ENCODE data around the gene HMHB1.
A peak's percentile ranks its signal among the peaks of the same experiment; 100 is the strongest.
"Not testable (repeated sequence)": the region's sequence is repeated elsewhere in the genome, so short reads cannot be mapped to it uniquely, and the experiment has no call there.

The HMHB1 gene

DNA sequence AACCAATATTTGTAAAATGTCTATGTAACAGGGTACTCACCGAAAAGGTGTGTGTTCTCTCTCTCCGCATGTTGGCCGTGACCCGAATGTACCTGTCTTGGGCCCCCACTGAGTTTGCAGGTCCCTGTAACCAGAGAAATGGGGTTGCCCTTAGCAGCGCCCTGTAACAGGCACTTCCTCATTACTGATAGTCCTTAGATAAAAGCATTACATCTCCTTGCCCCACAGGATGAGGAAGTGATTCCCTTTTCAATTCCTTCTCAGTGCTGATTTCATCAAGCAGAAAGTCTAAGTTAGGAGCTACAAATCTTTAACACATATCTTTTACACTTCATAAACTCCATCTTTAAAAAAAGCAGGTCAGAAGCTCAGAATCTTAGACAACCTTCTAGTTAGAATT lies 15.2 kb upstream of the HMHB1 start:
- TF ChIP-seq, protein P1, sequence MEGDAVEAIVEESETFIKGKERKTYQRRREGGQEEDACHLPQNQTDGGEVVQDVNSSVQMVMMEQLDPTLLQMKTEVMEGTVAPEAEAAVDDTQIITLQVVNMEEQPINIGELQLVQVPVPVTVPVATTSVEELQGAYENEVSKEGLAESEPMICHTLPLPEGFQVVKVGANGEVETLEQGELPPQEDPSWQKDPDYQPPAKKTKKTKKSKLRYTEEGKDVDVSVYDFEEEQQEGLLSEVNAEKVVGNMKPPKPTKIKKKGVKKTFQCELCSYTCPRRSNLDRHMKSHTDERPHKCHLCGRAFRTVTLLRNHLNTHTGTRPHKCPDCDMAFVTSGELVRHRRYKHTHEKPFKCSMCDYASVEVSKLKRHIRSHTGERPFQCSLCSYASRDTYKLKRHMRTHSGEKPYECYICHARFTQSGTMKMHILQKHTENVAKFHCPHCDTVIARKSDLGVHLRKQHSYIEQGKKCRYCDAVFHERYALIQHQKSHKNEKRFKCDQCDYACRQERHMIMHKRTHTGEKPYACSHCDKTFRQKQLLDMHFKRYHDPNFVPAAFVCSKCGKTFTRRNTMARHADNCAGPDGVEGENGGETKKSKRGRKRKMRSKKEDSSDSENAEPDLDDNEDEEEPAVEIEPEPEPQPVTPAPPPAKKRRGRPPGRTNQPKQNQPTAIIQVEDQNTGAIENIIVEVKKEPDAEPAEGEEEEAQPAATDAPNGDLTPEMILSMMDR (IDR thresholded peaks at IDR 0.05; ENCODE audit: low read depth, low read length), result no peak
- no peak overlapping the region for H3K4me3 ChIP-seq (replicated peaks in 1 of 2; ENCODE audit: low read depth in 2 of 2, low read length in 2 of 2)
- no peak for DNase-seq (ENCODE audit: low read depth in 2 of 2)

DNA sequence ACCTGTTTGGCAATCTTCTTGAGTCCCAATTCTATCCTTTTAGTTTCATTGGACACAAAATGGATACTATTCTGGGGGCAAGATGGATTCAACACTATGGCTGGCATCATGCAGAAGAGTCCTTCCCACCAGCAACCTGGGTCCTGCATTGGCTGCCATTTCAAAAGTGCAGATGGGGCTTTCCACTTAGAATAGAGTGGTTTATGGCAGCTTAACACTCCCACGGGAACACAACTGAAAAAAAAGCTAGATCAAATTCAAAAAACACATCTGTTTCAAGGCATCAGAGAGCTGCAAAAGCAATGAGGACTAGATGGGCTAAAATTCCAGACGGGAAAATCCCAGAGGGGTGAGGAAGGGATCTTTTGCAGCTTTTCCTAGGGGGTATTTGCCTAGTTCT lies 11.2 kb upstream of the HMHB1 start:
- no peak for DNase-seq (ENCODE audit: low read depth in 2 of 2)
- H3K4me3 ChIP-seq (replicated peaks in 1 of 2; ENCODE audit: low read depth in 2 of 2, low read length in 2 of 2), result no peak overlapping the region
- TF ChIP-seq, protein P1 (IDR thresholded peaks at IDR 0.05; ENCODE audit: low read depth, low read length), result no peak

DNA sequence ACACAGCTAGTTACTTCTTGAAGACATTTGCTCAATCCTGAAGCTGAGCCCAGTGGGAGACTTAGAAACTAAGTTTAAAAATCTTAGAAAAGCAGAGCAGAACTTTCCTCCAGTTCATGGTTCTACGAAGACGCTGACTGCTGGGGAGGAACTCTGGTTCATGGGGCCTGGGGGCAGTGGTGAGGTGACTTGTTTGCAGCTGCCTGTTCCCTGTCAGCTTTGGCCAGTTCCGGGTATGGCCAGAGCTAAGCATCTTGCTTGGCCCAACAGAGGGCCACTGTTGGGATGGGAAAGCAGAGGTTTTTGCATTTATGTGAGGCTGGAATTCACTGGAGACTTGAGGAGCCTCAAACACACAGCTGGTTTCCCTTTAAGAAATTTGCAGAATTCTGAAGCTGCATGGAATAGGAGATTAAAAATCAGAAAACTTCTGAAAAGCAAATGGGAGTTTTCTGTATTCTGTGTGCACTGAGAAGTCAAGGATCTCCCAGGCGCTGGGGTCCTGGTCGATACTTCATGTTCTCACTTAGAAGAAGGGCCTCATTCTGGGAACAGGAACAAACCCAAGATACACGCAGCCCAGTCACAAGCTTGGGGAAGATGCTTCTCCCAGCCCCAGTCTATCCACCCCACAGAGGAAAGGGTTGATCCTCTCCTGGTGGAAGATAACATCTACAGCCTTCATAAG lies 10.6 kb upstream of the HMHB1 start:
- no peak overlapping the region for H3K4me3 ChIP-seq (replicated peaks in 1 of 2; ENCODE audit: low read depth in 2 of 2, low read length in 2 of 2)
- no peak for DNase-seq (ENCODE audit: low read depth in 2 of 2)
- TF ChIP-seq, protein P1 (IDR thresholded peaks at IDR 0.05; ENCODE audit: low read depth, low read length), result no peak

DNA sequence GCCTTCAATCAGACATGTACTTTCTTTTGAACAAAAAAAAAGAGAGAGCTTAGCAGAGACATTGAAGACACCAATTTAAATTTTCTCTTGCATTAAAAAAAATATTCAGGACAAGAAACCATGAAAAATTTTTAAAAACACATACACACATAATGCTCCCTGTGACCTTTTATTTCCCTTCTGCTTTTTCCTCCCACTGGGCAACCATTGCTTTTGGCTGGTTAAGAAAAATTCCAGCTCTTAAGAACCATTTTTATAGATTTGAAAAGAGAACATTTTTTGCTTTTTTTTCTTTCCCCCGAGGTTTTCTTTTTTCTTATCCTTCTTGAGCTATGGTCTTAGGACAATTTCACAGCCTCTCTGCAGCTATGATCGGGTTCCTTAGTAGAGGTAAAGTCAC lies 6.1 kb upstream of the HMHB1 start:
- no peak for DNase-seq (ENCODE audit: low read depth in 2 of 2)
- no peak overlapping the region for H3K4me3 ChIP-seq (replicated peaks in 1 of 2; ENCODE audit: low read depth in 2 of 2, low read length in 2 of 2)
- TF ChIP-seq, protein P1 (IDR thresholded peaks at IDR 0.05; ENCODE audit: low read depth, low read length), result no peak

DNA sequence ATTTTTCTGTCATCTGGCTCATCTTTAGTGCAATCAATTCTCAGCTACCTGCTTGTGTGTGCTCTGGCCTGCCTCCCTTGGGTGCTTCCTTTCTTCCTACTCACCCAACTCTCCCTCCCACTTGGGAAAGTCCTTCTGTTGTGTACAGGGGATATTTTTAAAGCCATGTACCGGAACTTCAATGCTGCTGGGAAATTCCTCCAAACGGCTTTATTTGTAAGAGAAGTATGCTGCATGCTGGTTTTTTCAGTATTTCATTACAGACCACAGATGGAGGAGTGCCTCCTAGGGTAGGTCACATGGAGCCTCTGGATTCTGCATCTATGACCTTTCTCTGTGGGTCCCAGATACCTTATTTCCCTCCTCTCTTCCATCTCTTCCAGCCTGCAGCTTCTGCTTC lies 5.4 kb upstream of the HMHB1 start:
- TF ChIP-seq, protein P1 (IDR thresholded peaks at IDR 0.05; ENCODE audit: low read depth, low read length), result no peak
- peak in 1 of 2 donors; percentile 29 for DNase-seq (ENCODE audit: low read depth in 2 of 2)
- no peak overlapping the region for H3K4me3 ChIP-seq (replicated peaks in 1 of 2; ENCODE audit: low read depth in 2 of 2, low read length in 2 of 2)

DNA sequence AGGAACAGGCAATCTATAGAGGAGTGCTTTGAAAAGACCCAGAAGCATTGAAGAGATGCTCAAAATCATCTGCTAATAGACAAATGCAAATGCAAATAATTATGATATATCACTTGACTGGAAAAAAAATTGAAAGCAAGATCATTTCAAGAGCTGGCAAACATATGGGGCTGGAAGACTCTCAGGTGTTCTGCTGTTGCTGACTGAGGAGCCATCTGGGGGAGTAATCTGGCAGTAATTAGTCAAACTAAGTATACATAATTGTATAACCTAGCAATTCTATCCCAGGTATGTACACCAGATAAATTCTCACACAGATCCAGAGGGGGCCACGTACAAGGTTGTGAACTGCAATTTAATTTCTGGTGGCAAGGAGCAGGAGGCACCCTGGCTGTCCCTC lies 4.6 kb upstream of the HMHB1 start:
- DNase-seq (ENCODE audit: low read depth in 2 of 2), result no peak
- TF ChIP-seq, protein P1 (IDR thresholded peaks at IDR 0.05; ENCODE audit: low read depth, low read length), result no peak
- no peak overlapping the region for H3K4me3 ChIP-seq (replicated peaks in 1 of 2; ENCODE audit: low read depth in 2 of 2, low read length in 2 of 2)

DNA sequence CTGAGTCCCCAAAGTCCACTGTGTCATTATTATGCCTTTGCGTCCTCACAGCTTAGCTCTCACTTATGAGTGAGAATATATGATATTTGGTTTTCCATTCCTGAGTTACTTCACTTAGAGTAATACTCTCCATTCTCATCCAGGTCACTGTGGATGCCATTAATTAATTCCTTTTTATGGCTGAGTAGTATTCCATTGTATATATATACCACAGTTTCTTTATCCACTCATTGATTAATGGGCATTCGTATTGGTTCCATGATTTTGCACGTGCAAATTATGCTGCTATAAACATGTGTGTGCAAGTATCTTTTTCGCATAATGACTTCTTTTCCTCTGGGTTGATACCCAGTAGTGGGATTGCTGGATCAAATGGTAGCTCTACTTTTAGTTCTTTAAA lies 4.4 kb downstream of the HMHB1 start:
- not testable (repeated sequence) for H3K4me3 ChIP-seq (replicated peaks in 1 of 2; ENCODE audit: low read depth in 2 of 2, low read length in 2 of 2); DNase-seq (ENCODE audit: low read depth in 2 of 2)

Measured in cardiac fibroblast (primary cell).